GM15510 (cell line): Measurements from ENCODE around the gene CTU2.
A peak's percentile ranks its signal among the peaks of the same experiment; 100 is the strongest.

Experiments
- POLR2A ChIP-seq: IDR thresholded peaks from 3 replicates; pipeline ENCODE4 v1.6.1; 2011; ENCODE audit warnings: borderline replicate concordance; ENCODE audit not compliant: insufficient read length; ENCODE audit errors: extremely low read depth

The CTU2 gene

DNA sequence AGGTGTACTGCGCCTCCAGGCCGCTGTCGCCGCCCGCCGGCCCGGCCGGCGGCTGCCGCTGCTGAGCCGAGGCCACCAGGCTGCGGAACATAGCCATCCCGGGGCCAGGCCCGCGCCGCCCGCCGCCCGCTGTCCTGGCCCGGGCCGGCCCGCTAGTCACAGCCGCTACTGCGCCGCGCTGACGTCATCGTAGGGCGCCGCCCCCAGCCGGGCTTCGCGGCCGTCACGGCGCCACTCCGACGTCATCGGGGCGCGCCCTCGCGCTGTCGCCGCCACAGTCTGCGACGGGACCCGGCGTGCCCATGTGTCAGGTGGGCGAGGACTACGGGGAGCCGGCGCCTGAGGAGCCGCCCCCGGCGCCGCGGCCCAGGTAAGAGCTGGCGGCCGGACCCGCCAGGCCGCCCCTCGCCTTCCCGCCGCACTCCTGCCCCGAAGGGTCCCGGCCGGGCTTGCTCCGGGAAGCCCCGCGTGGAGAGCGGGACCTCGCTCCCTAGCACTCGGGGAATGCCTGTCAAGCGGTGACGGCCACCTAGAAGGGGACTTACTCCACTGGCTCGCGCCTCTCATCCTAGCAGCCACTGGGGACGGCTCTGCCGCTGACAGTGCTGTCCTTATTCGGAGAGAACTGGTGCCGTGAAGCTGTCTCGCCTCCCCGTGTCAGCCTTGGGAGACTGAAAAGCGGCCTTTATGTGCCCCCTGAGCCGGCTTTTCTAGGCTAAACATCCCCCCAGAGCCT, at the start of gene CTU2, which contains the start of gene RNF166:
TSS of gene CTU2 (plus strand) at position 275 of the 736 bp plus-strand sequence. CDS start at position 303, 28 bp downstream.
TSS of gene RNF166 (minus strand) at position 180 of the 736 bp plus-strand sequence. CDS start at position 97, 83 bp downstream.
- TF ChIP-seq POLR2A = peak; percentile 71

DNA sequence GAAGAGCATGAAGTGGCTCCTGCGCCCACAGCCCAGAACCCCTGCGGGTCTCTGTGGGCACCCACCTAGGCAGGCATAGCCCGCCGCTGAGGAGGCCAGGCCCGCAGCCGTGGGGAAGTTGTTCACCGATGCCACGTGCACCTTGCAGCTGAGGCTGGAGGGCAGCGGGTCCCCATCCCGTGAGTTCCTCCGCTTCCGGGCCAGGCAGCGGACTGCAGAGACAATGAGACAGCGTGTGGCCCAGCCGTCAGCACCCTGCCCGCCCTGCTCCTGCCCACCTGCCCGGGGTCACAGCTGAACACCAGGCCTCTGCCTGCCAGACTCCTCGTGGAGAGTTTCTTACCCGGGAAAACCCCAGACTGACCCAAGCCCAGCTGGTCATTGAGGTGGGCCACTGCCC, 48.9 kb upstream of the CTU2 start:
- no peak for TF ChIP-seq POLR2A

DNA sequence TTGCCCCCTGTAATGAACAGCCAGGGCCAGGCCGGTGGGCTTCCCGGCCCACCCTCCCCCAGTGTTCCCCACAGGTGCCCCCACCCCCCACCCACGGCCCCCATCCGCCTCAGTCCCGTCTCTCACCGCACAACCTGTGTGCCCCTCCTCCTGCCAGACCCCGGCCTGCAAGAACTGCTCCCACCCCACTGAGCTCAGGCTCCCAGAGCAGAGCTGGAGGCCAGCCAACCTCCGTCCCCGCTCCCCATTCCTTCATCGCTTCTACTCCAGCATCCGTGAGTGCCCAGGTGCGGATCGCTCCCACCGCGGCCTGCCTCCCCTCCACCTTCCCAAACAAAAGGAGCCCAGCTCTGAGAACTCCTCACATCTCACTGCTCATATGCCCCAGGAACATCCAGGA, 47.6 kb upstream of the CTU2 start:
- TF ChIP-seq POLR2A = no peak

DNA sequence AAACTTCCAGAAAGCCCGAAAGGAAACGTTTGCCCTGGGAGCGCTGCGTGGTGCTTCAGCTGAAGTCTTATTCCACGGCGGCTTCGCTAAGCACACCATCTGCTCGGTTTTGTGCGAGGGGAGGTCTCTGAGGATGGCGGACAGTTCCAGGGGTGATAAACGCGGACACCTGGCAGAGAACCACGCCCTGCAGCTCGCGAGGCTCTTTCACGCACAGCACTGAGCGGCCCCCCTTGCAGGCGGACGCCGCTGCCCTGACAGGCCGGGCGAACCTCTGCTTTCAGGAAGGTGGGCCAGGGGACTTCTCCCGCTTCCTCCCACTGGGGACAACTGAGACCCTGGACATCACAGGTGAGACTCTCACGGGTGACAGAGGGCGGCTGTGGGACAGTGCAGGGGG, 47.1 kb upstream of the CTU2 start:
- TF ChIP-seq POLR2A = no peak

DNA sequence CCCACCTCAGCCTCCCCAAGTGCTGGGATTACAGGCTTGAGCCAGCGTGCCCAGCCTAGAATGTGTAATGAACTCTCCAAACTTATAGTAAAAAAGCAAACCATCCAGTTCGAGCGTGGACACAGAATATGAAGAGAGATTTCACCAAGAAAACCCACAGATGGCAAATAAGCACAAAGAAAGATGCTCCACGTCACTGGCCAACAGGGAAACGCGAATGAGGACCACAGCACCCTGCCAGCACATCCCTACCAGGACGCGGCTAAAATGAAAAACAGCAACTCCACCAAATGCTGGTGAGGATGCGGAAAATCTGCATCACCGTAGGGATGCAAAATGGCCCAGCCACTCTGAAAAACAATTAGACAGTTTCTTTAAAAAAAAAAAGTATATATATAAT, 44.8 kb upstream of the CTU2 start:
- TF ChIP-seq POLR2A = no peak

DNA sequence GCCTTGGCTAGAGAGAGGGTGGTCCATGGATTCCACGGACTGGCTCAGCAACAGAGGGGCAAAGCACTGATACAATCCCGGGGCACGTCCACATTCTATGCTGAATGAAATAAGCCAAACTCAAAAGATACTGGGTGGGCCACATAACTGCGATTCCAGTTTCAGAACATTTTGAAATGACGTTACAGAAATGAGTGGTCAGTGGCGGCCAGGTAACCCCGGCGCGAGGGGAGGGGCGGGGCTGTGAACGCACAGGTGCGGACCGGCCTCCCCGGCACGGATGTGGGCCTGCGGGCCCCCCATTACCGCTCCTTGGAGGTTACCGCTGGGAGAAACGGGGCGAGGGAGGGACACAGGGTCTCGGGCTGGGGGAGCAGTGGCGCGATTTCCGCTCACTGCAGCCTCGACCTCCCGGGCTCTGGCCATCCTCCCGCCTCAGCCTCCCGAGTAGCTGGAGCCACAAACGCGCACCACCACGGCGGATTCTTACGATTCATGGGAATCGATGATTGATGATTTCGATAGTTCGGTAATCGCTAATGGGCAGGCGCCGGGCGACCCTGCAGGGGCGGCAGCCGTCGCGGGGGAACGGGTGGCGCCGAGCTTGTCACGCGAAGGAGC, 44.0 kb upstream of the CTU2 start:
- no peak for TF ChIP-seq POLR2A

DNA sequence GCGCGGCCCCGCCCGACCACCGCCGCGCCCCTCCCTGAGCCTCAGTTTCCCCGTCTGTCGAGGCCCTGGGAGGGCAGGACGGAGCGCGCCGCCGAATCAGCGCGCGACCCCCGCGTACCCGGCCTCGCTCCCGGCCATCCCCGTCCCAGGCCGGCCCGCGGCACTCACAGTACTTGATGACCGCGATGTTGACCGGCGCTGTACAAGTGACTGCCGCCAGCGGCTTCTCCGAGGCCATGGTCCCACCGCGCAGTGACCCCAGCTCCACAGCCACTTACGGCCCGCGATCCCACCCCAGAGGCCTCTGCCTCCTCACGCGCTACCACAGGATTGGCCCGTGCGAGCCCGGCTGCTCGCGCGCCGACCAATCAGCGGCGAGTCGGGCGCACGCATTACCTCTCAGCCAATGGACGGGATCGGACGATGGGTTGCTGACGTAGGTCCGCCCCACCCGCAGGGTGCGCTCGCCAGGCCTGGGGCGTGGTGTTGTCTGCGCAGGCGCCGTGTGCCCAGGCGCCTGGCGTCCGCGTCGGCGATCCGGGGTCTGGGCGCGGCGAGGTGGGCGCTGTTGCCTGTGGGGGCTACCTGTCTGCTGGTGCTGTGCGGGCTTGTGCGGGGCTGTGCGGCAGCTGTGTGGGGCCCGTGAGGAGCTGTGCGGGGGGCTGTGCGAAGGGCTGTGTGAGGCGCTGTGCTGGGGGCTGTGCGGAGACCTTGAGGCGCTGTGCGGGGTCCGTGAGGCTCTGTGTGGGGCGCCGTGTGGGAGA, 43.3 kb upstream of the CTU2 start, which contains the start of gene MVD:
TSS of gene MVD (minus strand) at position 249 of the 764 bp plus-strand sequence. CDS start at position 238, 11 bp downstream.
- TF ChIP-seq POLR2A = peak; percentile 92

DNA sequence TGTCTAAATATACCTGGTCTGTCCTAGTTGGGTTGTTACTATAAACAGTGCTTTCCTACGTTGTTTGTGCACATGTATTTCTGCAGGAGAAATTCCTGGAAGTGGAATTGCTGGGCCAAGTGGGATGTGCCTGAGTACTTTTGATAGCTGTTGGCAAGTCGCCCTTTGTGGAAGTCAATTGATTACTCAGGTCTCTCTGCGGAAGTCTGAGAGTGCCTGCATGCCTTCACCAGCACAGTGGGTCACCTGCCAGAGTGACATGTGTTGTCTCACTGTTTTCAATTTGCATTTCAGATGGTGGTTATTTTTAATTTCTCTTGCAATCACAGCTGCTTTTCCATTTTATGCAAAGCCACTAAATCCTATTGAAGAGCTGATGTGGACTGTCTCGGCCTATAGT, 41.2 kb upstream of the CTU2 start:
- TF ChIP-seq POLR2A = no peak

DNA sequence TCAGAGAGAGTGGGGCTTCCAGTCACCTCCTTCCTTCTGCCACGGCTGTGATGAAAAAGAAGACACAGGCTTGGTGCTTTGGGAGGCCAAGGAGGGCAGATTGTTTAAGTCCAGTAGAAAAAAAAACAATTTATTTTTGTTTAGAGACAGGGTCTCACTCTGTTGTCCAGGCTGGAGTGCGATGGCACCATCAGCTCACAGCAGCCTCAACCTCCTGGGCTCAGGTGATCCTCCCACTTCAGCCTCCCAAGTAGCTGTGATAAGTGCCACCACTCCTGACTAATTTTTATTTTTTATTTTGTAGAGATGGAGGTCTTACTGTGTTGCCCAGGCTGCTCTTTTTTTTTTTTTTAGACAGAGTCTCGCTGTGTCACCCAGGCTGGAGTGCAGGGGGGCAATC, 40.7 kb upstream of the CTU2 start:
- no peak for TF ChIP-seq POLR2A

DNA sequence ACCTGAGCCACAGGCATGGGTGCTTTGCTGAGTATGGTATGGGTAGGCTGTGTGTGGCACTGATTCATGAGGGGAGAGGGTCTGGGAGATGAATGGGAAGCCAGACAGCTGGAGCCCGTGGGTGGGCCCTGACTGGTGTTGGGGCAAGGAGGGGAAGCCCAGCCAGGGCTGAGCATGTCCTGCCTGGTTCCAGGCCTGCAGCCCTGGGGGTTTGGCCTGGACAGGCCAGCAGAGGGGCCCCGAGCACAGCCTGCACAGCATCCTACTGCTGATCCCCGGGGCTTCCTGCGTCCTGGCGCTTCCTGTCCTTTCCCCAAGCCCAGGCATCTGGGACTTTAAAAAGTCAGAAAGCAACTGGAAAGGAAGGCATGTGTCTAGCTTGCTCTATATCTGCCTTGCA, 38.8 kb upstream of the CTU2 start:
- no peak for TF ChIP-seq POLR2A

DNA sequence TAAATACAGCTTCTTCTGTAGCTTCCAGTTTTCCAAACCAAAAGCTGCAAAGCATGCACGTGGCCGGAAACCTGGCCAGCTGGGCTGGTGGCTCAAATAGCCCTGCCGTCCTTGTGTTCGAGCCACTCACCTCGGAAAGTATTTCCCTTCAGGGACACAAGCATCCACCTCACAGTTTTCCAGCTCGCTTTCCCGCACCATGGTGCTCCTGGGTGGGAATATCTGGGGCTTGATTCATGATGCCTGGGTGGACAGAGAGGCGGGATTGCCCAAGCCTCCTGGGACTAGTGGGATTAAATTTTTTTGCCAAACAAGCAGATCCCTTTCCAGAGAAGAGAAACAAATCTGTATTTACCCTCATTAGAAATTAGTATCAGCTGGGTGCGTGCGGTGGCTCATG, 36.3 kb upstream of the CTU2 start:
- no peak for TF ChIP-seq POLR2A

DNA sequence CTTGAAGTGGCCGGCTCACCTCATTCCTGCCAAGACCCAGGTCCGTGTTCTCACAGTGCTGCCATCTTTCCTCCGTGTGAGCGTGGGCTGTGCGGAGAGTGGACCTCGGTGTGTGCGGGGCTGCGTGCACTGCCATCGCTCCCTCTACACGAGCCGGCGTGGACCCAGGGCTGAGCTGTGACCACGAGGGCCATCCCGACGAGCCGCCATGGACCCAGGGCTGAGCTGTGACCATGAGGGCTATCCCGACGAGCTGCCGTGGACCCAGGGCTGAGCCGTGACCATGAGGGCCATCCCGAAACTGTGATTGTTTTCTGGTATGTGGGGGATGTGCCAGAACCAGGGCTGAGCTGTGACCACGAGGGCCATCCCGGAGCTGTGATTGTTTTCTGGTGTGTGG, 34.5 kb upstream of the CTU2 start:
- no peak for TF ChIP-seq POLR2A

DNA sequence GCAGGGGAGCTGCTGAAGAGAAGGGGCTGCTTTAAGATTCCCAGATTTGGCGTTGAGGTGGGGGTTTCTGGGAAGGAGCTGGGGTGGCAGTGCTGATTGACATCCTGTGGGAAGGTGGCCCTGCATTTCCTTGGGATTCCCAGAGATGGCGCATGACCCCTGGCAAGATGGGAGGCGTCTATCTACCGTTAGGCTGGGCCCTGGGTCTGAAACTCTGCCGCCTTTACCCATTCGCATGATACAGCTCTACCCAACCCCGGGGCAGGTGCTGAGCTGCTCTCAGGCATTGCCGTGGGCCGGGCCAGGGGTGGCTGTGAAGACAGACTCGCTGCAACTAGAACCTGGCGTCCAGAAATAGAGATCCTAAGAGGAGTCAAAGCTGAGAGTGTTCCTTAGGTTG, 33.5 kb upstream of the CTU2 start:
- no peak for TF ChIP-seq POLR2A

DNA sequence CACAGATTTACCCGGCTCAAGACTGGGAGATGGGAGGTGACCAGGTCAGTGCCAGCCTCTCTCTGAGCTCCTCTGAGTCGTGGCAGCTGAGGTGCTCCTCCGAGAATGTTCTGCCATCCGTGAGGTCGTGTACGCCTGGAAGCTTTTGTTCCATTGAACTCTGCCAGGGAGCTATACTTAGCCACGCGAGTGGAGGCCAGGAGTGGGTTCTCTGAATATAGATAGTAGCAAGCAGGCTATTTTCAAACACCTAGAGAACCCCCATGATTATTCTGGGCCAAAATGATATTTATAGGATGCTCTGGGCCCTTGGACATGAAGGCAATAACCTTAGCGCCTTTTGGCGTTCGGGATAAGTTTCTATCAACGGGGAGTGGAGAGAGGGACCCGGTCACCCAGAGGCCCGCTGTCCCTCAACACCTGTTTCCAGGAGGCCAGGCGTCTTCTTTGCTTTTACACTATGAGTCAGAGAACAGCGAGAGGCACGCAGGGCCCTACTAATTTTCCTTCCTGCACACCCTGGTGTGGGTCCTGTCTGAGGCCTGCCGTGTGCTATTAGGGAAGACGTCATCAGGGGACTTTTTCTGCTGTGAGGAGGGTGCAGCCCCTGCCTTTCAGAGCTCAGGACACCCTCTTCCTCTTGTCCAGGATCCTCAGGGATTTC, 32.5 kb upstream of the CTU2 start:
- no peak for TF ChIP-seq POLR2A
